ENCODE results near the gene CABCOCO1. TPM values are rescaled to one million over a fixed set of nuclear protein-coding genes. Genes with fewer than 3 reads are reported as not detected.

Gene CABCOCO1
- total and polyA plus RNA-seq, 2 donors: 0.61 to 2.0 TPM

DNA sequence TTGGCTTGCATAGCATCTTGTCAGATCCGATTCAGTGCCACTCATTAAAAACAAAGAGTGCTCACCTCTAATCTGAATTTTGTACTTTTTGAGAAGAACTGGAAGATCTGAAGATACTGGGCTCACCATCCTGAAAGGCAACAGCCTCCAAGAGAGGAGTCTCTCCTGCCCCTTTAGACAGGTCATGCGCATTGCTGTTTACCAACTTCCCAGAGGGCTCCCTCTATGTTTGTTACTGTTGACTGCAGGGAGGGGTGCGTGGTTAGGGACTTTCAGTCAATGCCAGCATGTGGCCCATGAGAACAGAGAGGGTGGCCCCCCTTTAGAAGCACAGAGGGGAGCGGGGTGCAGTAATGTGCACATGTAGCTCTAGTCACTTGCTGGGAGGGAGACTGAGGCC, 33.2 kb upstream of the CABCOCO1 start:
- WGBS: 96% methylated on average over 4 of the region's 4 CpGs

GRCh38 chr10:61632057-61632670, 30.6 kb upstream of the CABCOCO1 start:
- Histone ChIP-seq H3K36me3 (ENCODE audit: insufficient read depth) (no peaks in the 10 kb centered on the region), H3K27ac (ENCODE audit: low read depth) (no peak overlapping the region), H3K4me3 (ENCODE audit: low read depth, low read length) (no peak overlapping the region), H3K4me1 (ENCODE audit: insufficient read depth) (no peaks in the 10 kb centered on the region)
- no peak for DNase-seq (ENCODE audit: extremely low spot score)
- WGBS: 94% methylated on average over 4 of the region's 4 CpGs

More for the DNA sequence above, 33.2 kb upstream of the CABCOCO1 start:
- H3K4me3 ChIP-seq (ENCODE audit: low read depth, low read length): no peak overlapping the region
- DNase-seq (ENCODE audit: extremely low spot score): no peak
- no peak overlapping the region for H3K27ac ChIP-seq (ENCODE audit: low read depth)
- H3K36me3 ChIP-seq (ENCODE audit: insufficient read depth): no peaks in the 10 kb centered on the region
- no peaks in the 10 kb centered on the region for H3K4me1 ChIP-seq (ENCODE audit: insufficient read depth)

DNA sequence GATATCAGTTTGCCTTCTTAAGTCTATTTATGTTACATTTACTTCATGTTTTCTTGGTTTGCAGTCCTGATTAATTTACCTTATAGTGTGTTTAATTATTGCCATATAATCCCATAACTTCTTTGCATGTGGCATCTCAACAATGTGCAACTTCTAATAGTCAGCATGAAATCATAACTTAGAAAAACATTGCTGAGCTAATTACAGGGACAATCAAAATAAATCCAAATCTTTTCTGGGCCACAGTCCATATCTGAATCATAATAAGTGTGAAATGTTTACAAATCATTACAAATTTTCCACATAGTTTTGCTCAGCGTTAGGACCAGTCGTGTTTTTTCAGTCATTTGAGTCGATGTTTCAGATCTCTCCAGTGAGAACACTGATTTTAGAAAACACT, 29.1 kb upstream of the CABCOCO1 start:
- H3K36me3 ChIP-seq (ENCODE audit: insufficient read depth): no peaks in the 10 kb centered on the region
- WGBS: 41% methylated on average over 3 of the region's 3 CpGs
- H3K27ac ChIP-seq (ENCODE audit: low read depth): no peak overlapping the region
- H3K4me3 ChIP-seq (ENCODE audit: low read depth, low read length): no peak overlapping the region
- no peak for DNase-seq (ENCODE audit: extremely low spot score)
- no peaks in the 10 kb centered on the region for H3K4me1 ChIP-seq (ENCODE audit: insufficient read depth)

GRCh38 chr10:61634746-61635145, 28.0 kb upstream of the CABCOCO1 start:
- no peaks in the 10 kb centered on the region for H3K4me1 ChIP-seq (ENCODE audit: insufficient read depth)

GRCh38 chr10:61635471-61635870, 27.3 kb upstream of the CABCOCO1 start:
- 81% methylated on average over 2 of the region's 2 CpGs for WGBS
- H3K4me1 ChIP-seq (ENCODE audit: insufficient read depth): no peaks in the 10 kb centered on the region
- H3K27ac ChIP-seq (ENCODE audit: low read depth): no peak overlapping the region
- no peaks in the 10 kb centered on the region for H3K36me3 ChIP-seq (ENCODE audit: insufficient read depth)
- DNase-seq (ENCODE audit: extremely low spot score): no peak
- H3K4me3 ChIP-seq (ENCODE audit: low read depth, low read length): no peak overlapping the region

More at GRCh38 chr10:61634746-61635145, 28.0 kb upstream of the CABCOCO1 start:
- 79% methylated on average over 1 of the region's 1 CpG for WGBS
- DNase-seq (ENCODE audit: extremely low spot score): no peak
- Histone ChIP-seq H3K4me3 (ENCODE audit: low read depth, low read length) (no peak overlapping the region), H3K36me3 (ENCODE audit: insufficient read depth) (no peaks in the 10 kb centered on the region), H3K27ac (ENCODE audit: low read depth) (no peak overlapping the region)

DNA sequence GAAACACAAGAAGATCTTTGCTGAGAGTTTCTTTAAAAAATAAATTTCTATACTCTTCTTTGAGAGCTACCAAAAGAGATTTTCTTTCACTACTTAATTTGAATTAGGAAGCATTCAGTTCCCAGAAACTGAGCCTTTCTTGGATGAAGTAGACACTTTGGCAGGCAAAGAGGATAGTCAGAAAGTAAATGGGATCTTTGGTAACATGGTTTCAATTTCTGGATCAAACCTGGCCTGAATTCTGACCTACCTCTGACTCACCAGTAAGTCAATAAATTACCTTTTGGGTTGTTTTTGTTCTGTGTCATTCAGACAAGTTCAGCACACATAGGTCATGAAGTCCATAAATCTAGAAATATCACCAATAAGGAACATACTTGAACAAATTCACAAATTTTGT, 26.8 kb upstream of the CABCOCO1 start:
- no peak overlapping the region for H3K4me3 ChIP-seq (ENCODE audit: low read depth, low read length)
- no peak overlapping the region for H3K27ac ChIP-seq (ENCODE audit: low read depth)
- DNase-seq (ENCODE audit: extremely low spot score): no peak
- no peaks in the 10 kb centered on the region for H3K36me3 ChIP-seq (ENCODE audit: insufficient read depth)
- no peaks in the 10 kb centered on the region for H3K4me1 ChIP-seq (ENCODE audit: insufficient read depth)

DNA sequence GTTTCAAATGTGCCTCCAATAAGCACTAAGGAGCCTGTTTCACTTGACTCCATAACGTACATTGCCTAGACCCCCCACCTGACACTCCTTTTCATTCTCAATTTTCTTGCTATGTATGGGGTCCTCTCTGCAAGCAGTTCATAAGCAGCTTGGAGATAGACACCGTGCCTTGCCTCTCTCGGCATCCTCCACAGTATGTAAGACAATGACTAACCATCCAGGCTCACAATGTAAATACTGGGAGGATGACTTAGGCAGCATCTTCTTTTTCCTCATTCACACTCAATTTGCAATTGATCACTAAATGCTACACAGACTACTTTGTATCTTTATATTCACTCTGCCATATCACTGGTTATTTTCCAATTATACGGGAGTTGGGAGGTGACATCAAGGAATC, 22.8 kb upstream of the CABCOCO1 start:
- H3K27ac ChIP-seq (ENCODE audit: low read depth): no peak overlapping the region
- whole genome bisulfite sequencing: 73% methylated on average over 4 of the region's 4 CpGs
- no peaks in the 10 kb centered on the region for H3K4me1 ChIP-seq (ENCODE audit: insufficient read depth)
- no peaks in the 10 kb centered on the region for H3K36me3 ChIP-seq (ENCODE audit: insufficient read depth)
- no peak overlapping the region for H3K4me3 ChIP-seq (ENCODE audit: low read depth, low read length)
- DNase-seq (ENCODE audit: extremely low spot score): no peak

GRCh38 chr10:61640856-61641255, 21.9 kb upstream of the CABCOCO1 start:
- 76% methylated on average over 3 of the region's 3 CpGs for WGBS

GRCh38 chr10:61642150-61642571, 20.6 kb upstream of the CABCOCO1 start:
- no peaks in the 10 kb centered on the region for H3K36me3 ChIP-seq (ENCODE audit: insufficient read depth)
- H3K4me3 ChIP-seq (ENCODE audit: low read depth, low read length): no peak overlapping the region
- H3K27ac ChIP-seq (ENCODE audit: low read depth): no peak overlapping the region
- H3K4me1 ChIP-seq (ENCODE audit: insufficient read depth): no peaks in the 10 kb centered on the region
- WGBS: 64% methylated on average over 2 of the region's 2 CpGs
- no peak for DNase-seq (ENCODE audit: extremely low spot score)

More at GRCh38 chr10:61640856-61641255, 21.9 kb upstream of the CABCOCO1 start:
- no peaks in the 10 kb centered on the region for H3K36me3 ChIP-seq (ENCODE audit: insufficient read depth)
- no peak overlapping the region for H3K27ac ChIP-seq (ENCODE audit: low read depth)
- no peak overlapping the region for H3K4me3 ChIP-seq (ENCODE audit: low read depth, low read length)
- no peaks in the 10 kb centered on the region for H3K4me1 ChIP-seq (ENCODE audit: insufficient read depth)
- DNase-seq (ENCODE audit: extremely low spot score): no peak

DNA sequence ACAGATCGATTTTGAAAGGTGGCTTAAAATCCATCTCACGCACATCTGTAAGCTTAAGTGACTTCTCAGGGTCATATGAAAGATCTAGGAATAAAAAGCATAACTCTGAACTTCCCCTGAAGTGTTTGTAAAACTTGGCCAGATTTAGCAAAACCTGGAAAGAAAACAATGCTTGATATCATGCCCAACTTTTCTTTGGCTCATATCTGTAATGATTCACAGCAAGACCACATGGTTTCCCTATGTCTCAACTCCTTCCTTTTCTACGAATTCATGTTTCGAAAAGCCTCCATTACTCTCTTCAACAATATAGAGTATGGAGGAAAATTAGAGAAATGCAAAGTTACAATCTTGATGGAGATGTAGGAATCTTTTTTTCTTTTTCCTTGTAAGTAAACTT, 20.1 kb upstream of the CABCOCO1 start:
- H3K4me3 ChIP-seq (ENCODE audit: low read depth, low read length): no peak overlapping the region
- no peak overlapping the region for H3K27ac ChIP-seq (ENCODE audit: low read depth)
- WGBS: 54% methylated on average over 4 of the region's 4 CpGs
- no peak for DNase-seq (ENCODE audit: extremely low spot score)
- H3K36me3 ChIP-seq (ENCODE audit: insufficient read depth): no peaks in the 10 kb centered on the region
- H3K4me1 ChIP-seq (ENCODE audit: insufficient read depth): no peaks in the 10 kb centered on the region

DNA sequence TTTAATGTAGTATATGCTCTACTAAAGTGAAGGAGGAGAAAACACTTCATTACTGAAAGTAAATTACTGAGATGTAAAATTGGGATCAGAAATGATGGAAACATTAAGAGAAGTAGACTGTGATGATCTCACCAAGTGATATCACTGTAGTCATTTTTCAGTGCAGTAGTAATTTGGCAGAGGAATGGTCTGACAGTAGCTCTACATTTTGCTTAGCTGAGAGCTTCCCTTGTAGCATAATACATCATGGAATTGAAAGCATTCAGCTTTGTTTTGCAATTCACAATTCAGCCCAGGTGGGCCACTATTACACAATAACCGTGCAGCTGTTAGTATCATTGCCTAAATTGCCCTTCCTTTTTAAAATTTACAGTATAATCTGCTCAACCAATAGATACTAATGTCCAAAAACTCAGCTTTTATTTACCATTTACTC, 19.4 kb upstream of the CABCOCO1 start:
- no peak overlapping the region for H3K4me3 ChIP-seq (ENCODE audit: low read depth, low read length)
- H3K27ac ChIP-seq (ENCODE audit: low read depth): no peak overlapping the region
- no peak for DNase-seq (ENCODE audit: extremely low spot score)
- H3K4me1 ChIP-seq (ENCODE audit: insufficient read depth): no peaks in the 10 kb centered on the region
- WGBS: 61% methylated on average over 1 of the region's 1 CpG
- H3K36me3 ChIP-seq (ENCODE audit: insufficient read depth): no peaks in the 10 kb centered on the region

DNA sequence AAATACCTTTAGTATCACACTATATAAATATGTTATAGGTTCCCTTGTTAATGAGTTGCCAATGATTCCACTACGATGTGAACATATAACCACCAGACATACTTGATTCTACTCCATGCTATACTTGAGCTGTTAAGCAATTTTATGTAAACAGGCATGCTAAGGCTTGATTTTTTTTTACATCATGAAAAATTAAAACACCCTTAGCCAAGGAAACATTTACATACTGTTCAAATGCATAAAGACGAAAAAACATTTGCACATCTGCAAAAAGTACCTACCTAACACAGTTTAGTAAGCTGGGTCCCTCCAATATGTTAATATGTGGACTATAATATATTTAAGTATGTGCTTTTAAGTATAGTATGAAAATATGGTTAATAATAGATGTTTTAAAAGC, 9.0 kb upstream of the CABCOCO1 start:
- no peak overlapping the region for H3K4me3 ChIP-seq (ENCODE audit: low read depth, low read length)
- no peak for DNase-seq (ENCODE audit: extremely low spot score)
- no peaks in the 10 kb centered on the region for H3K36me3 ChIP-seq (ENCODE audit: insufficient read depth)

GRCh38 chr10:61655335-61655851, 7.3 kb upstream of the CABCOCO1 start:
- H3K36me3 ChIP-seq (ENCODE audit: insufficient read depth): no peaks in the 10 kb centered on the region
- H3K4me3 ChIP-seq (ENCODE audit: low read depth, low read length): no peak overlapping the region
- no peak overlapping the region for H3K27ac ChIP-seq (ENCODE audit: low read depth)
- DNase-seq (ENCODE audit: extremely low spot score): no peak
- H3K4me1 ChIP-seq (ENCODE audit: insufficient read depth): no peaks in the 10 kb centered on the region

More for the DNA sequence above, 9.0 kb upstream of the CABCOCO1 start:
- H3K27ac ChIP-seq (ENCODE audit: low read depth): no peak overlapping the region
- H3K4me1 ChIP-seq (ENCODE audit: insufficient read depth): no peaks in the 10 kb centered on the region
- 84% methylated on average over 2 of the region's 2 CpGs for WGBS

DNA sequence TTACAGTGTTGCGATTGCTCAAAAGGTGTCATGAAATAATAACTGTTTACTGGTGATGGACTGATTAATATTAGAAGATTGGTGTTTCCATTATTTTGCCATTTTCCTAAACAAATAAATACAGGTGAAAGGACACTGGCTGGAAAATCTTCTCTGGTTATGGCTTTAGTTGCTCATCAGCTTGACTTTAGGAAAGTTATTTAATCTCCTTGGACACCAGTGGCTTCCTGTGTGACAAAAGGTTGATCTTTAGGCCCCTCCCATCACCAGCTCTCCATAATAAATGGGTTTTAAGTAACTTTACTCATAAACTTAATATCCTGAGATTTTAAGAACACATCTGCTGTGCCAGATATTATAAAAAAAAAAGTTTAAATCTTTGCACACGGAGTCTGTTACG, 737 bp downstream of the CABCOCO1 start:
- H3K27ac ChIP-seq (ENCODE audit: low read depth): no peak overlapping the region
- no peaks in the 10 kb centered on the region for H3K4me1 ChIP-seq (ENCODE audit: insufficient read depth)
- H3K36me3 ChIP-seq (ENCODE audit: insufficient read depth): no peaks in the 10 kb centered on the region
- no peak for DNase-seq (ENCODE audit: extremely low spot score)
- WGBS: 58% methylated on average over 3 of the region's 3 CpGs
- peak overlapping the region; percentile 76 for H3K4me3 ChIP-seq (ENCODE audit: low read depth, low read length)

Measured in urinary bladder (tissue), 4 donors.